ENCODE results near the gene C17orf75. TPM values are rescaled to one million over a fixed set of nuclear protein-coding genes. Genes with fewer than 3 reads are reported as not detected.

Gene C17orf75
- total RNA-seq, 4 donors from 2014 or later, result 3.1 to 8.5 (median 7.5) TPM

DNA sequence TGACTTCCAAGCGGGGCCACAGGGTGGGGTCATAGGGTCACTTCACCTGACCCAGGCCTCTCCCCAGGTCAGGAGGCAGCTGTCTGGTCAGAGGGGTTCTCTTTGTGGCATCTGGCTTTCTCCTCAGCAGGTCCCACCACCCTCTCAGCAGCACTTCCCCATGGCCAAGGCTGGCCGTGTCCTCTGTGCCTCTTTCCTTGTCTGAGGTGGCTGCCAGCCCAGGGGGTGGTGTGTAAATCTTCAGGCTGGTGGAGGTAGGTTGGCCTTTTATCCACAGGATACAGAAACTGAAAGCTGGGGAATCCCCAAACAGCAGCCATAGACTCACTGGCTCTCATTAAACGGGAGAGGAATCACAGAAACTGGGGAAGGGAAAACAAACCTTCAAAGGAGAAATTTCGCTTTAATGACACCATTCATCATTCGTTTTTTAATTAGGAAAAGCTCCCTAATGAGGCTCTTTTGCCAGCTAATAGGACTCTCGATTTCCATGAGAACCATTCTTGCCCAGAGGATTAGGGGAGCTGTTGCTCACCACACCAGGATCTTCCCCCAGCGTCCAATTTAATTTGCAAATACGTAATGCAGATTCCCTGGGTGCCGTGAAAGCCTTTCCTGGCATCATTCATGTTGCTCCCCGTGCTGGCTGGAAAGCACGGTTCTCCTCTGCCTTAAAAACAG is 18.0 kb downstream of the C17orf75 start:
- TF ChIP-seq, protein P1, sequence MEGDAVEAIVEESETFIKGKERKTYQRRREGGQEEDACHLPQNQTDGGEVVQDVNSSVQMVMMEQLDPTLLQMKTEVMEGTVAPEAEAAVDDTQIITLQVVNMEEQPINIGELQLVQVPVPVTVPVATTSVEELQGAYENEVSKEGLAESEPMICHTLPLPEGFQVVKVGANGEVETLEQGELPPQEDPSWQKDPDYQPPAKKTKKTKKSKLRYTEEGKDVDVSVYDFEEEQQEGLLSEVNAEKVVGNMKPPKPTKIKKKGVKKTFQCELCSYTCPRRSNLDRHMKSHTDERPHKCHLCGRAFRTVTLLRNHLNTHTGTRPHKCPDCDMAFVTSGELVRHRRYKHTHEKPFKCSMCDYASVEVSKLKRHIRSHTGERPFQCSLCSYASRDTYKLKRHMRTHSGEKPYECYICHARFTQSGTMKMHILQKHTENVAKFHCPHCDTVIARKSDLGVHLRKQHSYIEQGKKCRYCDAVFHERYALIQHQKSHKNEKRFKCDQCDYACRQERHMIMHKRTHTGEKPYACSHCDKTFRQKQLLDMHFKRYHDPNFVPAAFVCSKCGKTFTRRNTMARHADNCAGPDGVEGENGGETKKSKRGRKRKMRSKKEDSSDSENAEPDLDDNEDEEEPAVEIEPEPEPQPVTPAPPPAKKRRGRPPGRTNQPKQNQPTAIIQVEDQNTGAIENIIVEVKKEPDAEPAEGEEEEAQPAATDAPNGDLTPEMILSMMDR (IDR thresholded peaks at IDR 0.05; ENCODE audit: low read depth), result no peak

DNA sequence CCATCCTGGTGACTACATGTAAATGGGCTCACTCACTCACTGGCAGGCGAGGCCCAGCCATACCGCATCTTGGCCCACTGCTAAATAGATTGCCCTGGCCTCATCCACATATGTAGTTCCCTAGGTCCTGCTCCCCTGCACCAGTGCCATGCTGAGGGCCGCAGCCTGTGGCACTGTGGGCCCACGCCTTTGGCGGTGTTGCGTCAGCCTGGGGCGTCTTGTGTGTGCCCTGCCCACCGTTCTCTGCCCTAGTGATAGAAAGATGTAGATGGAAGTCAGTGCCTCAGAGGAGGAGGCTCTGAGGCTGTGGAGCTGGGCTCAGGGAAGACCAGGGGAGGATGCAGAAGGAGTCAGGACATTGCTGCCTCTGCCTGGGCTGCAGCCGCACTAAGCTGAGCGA is 18.9 kb downstream of the C17orf75 start:
- TF ChIP-seq, protein P1 (IDR thresholded peaks at IDR 0.05; ENCODE audit: low read depth), result no peak

DNA sequence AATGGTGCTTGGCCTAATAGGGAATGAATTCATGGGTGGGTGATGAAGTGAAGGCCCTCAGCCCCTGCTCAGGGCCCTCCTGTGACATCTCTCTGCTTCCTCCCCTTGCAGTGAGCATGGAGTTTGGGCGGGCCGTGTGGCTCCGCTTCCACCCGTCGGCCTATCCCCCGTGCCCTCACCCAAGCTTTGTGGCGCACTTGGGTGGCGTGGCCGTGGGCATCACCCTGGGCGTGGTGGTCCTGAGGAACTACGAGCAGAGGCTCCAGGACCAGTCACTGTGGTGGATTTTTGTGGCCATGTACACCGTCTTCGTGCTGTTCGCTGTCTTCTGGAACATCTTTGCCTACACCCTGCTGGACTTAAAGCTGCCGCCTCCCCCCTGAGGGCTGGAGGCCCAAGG is 21.1 kb downstream of the C17orf75 start:
- TF ChIP-seq, protein P1 (IDR thresholded peaks at IDR 0.05; ENCODE audit: low read depth), result no peak

DNA sequence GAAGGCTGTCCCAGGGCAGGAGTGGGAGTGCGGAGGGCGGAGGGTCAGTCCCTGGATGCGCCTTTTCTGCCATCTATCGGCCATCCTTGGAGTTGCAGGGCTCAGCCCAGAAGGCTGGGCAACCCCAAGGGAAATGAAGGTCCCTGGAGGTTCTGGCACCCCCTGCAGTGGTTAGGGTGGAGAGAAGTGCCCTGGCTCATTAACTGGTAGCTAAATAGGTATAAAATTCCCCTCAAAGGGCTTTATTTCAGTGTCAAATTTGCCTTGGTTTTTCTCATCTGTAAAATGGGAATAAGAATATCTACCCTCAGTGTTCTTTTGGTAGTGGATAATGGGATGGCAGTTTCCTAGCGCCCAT is 22.4 kb downstream of the C17orf75 start:
- TF ChIP-seq, protein P1 (IDR thresholded peaks at IDR 0.05; ENCODE audit: low read depth), result no peak

DNA sequence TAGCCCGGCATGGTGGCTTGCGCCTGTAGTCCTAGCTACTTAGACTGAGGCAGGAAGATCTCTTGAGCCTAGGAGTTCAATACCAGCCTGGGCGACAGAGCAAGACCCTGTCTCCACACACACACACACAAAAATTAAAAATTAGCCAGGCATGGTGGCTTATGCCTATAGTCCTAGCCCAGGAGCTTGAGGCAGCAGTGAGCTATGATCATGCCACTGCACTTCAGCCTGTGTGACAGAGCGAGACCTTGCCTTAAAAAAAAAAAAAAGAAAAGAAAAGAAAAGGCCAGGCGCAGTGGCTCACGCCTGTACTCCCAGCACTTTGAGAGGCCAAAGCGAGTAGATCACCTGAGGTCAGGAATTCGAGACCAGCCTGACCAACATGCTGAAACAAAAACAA is 23.9 kb downstream of the C17orf75 start:
- TF ChIP-seq, protein P1 (IDR thresholded peaks at IDR 0.05; ENCODE audit: low read depth), result no peak

DNA sequence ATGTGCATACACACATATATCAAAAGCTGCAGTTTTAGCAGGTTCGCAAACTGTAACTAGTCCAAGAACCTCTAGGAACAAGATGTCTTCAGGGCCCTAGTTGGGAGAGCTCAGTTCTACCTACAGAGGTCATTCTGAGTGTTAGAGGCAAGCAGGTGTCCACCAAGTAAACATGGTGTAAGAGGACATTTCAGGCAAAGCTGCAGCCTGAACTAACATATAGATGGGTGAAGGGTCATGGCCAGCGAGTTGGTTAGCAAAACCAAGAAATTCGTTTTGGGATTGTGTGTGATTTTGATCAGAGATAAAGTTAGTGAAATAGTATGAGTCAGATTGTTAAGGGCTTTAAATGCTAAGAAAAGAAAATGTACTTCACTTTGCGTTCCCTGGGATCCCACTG is 24.6 kb downstream of the C17orf75 start:
- TF ChIP-seq, protein P1 (IDR thresholded peaks at IDR 0.05; ENCODE audit: low read depth), result no peak

DNA sequence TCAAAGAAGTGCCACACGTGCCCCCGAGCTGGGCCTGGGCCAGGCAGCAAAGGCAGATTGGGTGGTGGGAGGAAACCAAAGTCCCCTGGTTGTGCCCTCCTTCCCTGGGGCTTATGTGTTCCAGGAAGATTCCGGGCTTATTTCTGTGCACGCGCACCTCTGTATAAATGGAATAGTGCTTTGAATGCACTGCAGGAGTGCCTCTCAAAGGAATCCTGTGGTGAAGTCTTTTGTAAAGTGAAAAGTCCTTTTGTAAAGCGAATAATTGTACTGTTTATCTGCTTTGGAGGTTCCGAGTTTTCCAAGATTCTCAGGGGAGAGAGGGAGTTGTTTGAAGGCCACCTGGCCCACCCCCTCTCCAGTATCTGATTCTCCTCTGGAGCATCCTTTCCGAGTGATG is 26.8 kb downstream of the C17orf75 start:
- TF ChIP-seq, protein P1 (IDR thresholded peaks at IDR 0.05; ENCODE audit: low read depth), result no peak

All from subcutaneous adipose tissue (tissue), 4 donors.